Sigmoid colon (tissue), 3 donors: ENCODE results near the gene ECD.

ENCODE experiments used
- CTCF ChIP-seq, 4 experiments: fragments of 450-650 bp in 3 of 4; fragments of 200-600 bp in 1 of 4; IDR thresholded peaks; one replicate each; pipeline ENCODE4 v1.5.1; 2016 to 2019; ENCODE audit warnings: antibody characterized with exemption in 4 of 4, mild to moderate bottlenecking in 3 of 4, moderate library complexity in 2 of 4
- POLR2A ChIP-seq, 2 donors: fragments of 450-650 bp; IDR thresholded peaks; one replicate each; pipeline ENCODE4 v1.6.1; 2016; ENCODE audit warnings: antibody characterized with exemption in 2 of 2, mild to moderate bottlenecking in 2 of 2, moderate library complexity in 2 of 2

- TF ChIP-seq CTCF (IDR thresholded peaks at IDR 0.05), result no peak
- no peak for TF ChIP-seq POLR2A (IDR thresholded peaks at IDR 0.05)
Measured at GRCh38 chr10:73119952-73120351, 47.9 kb downstream of the ECD start.
